Epidermal melanocyte (primary cell): ENCODE results near the gene STX7.
"Not testable (repeated sequence)": the region's sequence is repeated elsewhere in the genome, so short reads cannot be mapped to it uniquely, and the experiment has no call there.

Experiments
- DNase-seq: peaks from one replicate; pipeline ENCODE4 v3.0.0; 2011; ENCODE audit warnings: low spot score; ENCODE audit not compliant: insufficient read length

The STX7 gene

GRCh38 chr6:132512638-132513632 lies at the start of gene STX7:
Gene STX7, minus strand, starts transcription at chr6:132513116. Its CDS starts 9,586 bp downstream, at chr6:132503530.
- DNase-seq = peak; percentile 84

- not testable (repeated sequence) for DNase-seq
Measured at GRCh38 chr6:132560087-132560486, 47.2 kb upstream of the STX7 start.

GRCh38 chr6:132552372-132552771 lies 39.5 kb upstream of the STX7 start, which contains the start of gene TAAR8:
Gene TAAR8, plus strand, starts transcription at chr6:132552672. Its CDS starts 21 bp downstream, at chr6:132552693.
- no peak for DNase-seq

GRCh38 chr6:132551214-132551613 lies 38.3 kb upstream of the STX7 start:
- DNase-seq = no peak

GRCh38 chr6:132548746-132549463 lies 36.0 kb upstream of the STX7 start:
- no peak for DNase-seq

- DNase-seq = no peak
Measured at GRCh38 chr6:132544826-132545225, 31.9 kb upstream of the STX7 start.

- no peak for DNase-seq
Measured at GRCh38 chr6:132537977-132538376, 25.1 kb upstream of the STX7 start, which contains the start of gene TAAR9. Gene TAAR9, plus strand, starts transcription at chr6:132538277. Its CDS starts 13 bp downstream, at chr6:132538290.

- no peak for DNase-seq
Measured at GRCh38 chr6:132537145-132537544, 24.2 kb upstream of the STX7 start.

- DNase-seq = not testable (repeated sequence)
Measured at GRCh38 chr6:132534546-132534945, 21.6 kb upstream of the STX7 start.

GRCh38 chr6:132530293-132530974 lies 17.5 kb upstream of the STX7 start:
- DNase-seq = no peak

GRCh38 chr6:132527791-132528190 lies 14.9 kb upstream of the STX7 start:
- no peak for DNase-seq

- DNase-seq = no peak
Measured at GRCh38 chr6:132526461-132526860, 13.5 kb upstream of the STX7 start.

- DNase-seq = no peak
Measured at GRCh38 chr6:132525866-132526265, 12.9 kb upstream of the STX7 start.

- no peak for DNase-seq
Measured at GRCh38 chr6:132524646-132525045, 11.7 kb upstream of the STX7 start.

GRCh38 chr6:132520953-132521352 lies 8.0 kb upstream of the STX7 start:
- no peak for DNase-seq

GRCh38 chr6:132515386-132515785 lies 2.5 kb upstream of the STX7 start:
- DNase-seq = no peak

- no peak for DNase-seq
Measured at GRCh38 chr6:132513831-132514545, 1.1 kb upstream of the STX7 start.

GRCh38 chr6:132512342-132512637 lies 626 bp downstream of the STX7 start:
- DNase-seq = no peak

GRCh38 chr6:132511831-132512220 lies 1.1 kb downstream of the STX7 start:
- DNase-seq = no peak

- no peak for DNase-seq
Measured at GRCh38 chr6:132511210-132511830, 1.6 kb downstream of the STX7 start.
